NCI-H2107 (cell line): ENCODE measurements around the gene ZFP1.
"Not testable (repeated sequence)": the region's sequence is repeated elsewhere in the genome, so short reads cannot be mapped to it uniquely, and the experiment has no call there.

Source experiments
- DNase-seq: peaks from one replicate; lab custom pipeline; 2025; lab: John Stamatoyannopoulos, UW

Gene ZFP1

GRCh38 chr16:75204905-75205304 is 56.6 kb downstream of the ZFP1 start:
- not testable (repeated sequence) for DNase-seq

- DNase-seq: not testable (repeated sequence)
Observed at GRCh38 chr16:75205438-75205837, 57.1 kb downstream of the ZFP1 start.

- DNase-seq: not testable (repeated sequence)
Observed at GRCh38 chr16:75205961-75206748, 57.8 kb downstream of the ZFP1 start.

- DNase-seq: no peak
Observed at GRCh38 chr16:75206749-75207451, 58.6 kb downstream of the ZFP1 start, which contains the start of gene CTRB2. Gene CTRB2, minus strand, starts transcription at chr16:75207161. Its CDS starts 20 bp downstream, at chr16:75207141.

GRCh38 chr16:75207831-75208230 is 59.5 kb downstream of the ZFP1 start:
- no peak for DNase-seq

GRCh38 chr16:75208242-75208825 is 60.0 kb downstream of the ZFP1 start:
- no peak for DNase-seq

GRCh38 chr16:75208861-75209505 is 60.7 kb downstream of the ZFP1 start:
- no peak for DNase-seq

- not testable (repeated sequence) for DNase-seq
Observed at GRCh38 chr16:75209514-75209913, 61.2 kb downstream of the ZFP1 start.

GRCh38 chr16:75209944-75210343 is 61.6 kb downstream of the ZFP1 start:
- DNase-seq: no peak

GRCh38 chr16:75211286-75211685 is 63.0 kb downstream of the ZFP1 start:
- not testable (repeated sequence) for DNase-seq

GRCh38 chr16:75216127-75216526 is 67.8 kb downstream of the ZFP1 start:
- DNase-seq: no peak

- DNase-seq: no peak
Observed at GRCh38 chr16:75216576-75216975, 68.3 kb downstream of the ZFP1 start.

GRCh38 chr16:75217389-75217851 is 69.1 kb downstream of the ZFP1 start:
- no peak for DNase-seq

- DNase-seq: no peak
Observed at GRCh38 chr16:75218256-75219076, 70.1 kb downstream of the ZFP1 start, which contains the start of gene CTRB1. Gene CTRB1, plus strand, starts transcription at chr16:75218988. Its CDS starts 20 bp downstream, at chr16:75219008.

GRCh38 chr16:75219088-75219487 is 70.8 kb downstream of the ZFP1 start:
- DNase-seq: no peak

- no peak for DNase-seq
Observed at GRCh38 chr16:75219838-75220237, 71.5 kb downstream of the ZFP1 start.
